Aorta (tissue), 5 donors: Measurements from ENCODE around the gene SHLD2. TPM values are rescaled to one million over a fixed set of nuclear protein-coding genes. Genes with fewer than 3 reads are reported as not detected.
"Not testable (repeated sequence)": the region's sequence is repeated elsewhere in the genome, so short reads cannot be mapped to it uniquely, and the experiment has no call there.

Source experiments
- ATAC-seq: fragments of 200-7000 bp; cut with Tn5 transposase; one replicate; pipeline ENCODE4 v1.9.1; 2022; ENCODE audit warnings: moderate library complexity; ENCODE audit not compliant: low FRiP score
- DNase-seq, 2 donors: peaks; one replicate each; pipeline ENCODE4 v3.0.0-alpha.2; 2020
- H3K27ac ChIP-seq, 2 donors: one replicate each; pipeline ENCODE4 v1.5.1; 2013; ENCODE audit warnings: low read length in 2 of 2, mild to moderate bottlenecking in 2 of 2, moderate library complexity in 2 of 2, control low read depth in 1 of 2, inconsistent platforms in 1 of 2, low read depth in 1 of 2
- H3K27me3 ChIP-seq, 2 donors: one replicate each; pipeline ENCODE4 v1.6.1; 2013; ENCODE audit warnings: control low read depth in 1 of 2, low read length in 1 of 2, mild to moderate bottlenecking in 1 of 2, moderate library complexity in 1 of 2; ENCODE audit not compliant: insufficient read depth in 2 of 2, control insufficient read depth in 1 of 2
- H3K36me3 ChIP-seq, 2 donors: one replicate each; pipeline ENCODE4 v1.6.1; 2013; ENCODE audit warnings: control low read depth in 1 of 2, low read length in 1 of 2, mild to moderate bottlenecking in 1 of 2; ENCODE audit not compliant: insufficient read depth in 2 of 2, control insufficient read depth in 1 of 2
- H3K4me1 ChIP-seq, 2 donors: one replicate each; pipeline ENCODE4 v1.6.1; 2013; ENCODE audit warnings: low read length in 2 of 2, control low read depth in 1 of 2, mild to moderate bottlenecking in 1 of 2, moderate library complexity in 1 of 2; ENCODE audit not compliant: insufficient read depth in 2 of 2, control insufficient read depth in 1 of 2
- H3K4me3 ChIP-seq, 2 donors: one replicate each; pipeline ENCODE4 v1.5.1; 2013; ENCODE audit warnings: low read length in 2 of 2, control low read depth in 1 of 2, mild to moderate bottlenecking in 1 of 2
- H3K9me3 ChIP-seq: one replicate; pipeline ENCODE4 v1.6.1; 2013; ENCODE audit warnings: mild to moderate bottlenecking, low read length; ENCODE audit not compliant: control insufficient read depth
- WGBS, 2 donors: extraction: QIAGEN DNeasy Blood & Tissue Kit; methylation state at CpG; one replicate each; pipeline ENCODE4 v1.1.7; 2013; 5-methylcytosine and 5-hydroxymethylcytosine counted together
- intact Hi-C, 2 donors: fragments of 100-400 bp; cut with DNase I; formaldehyde crosslinking; loops; one replicate each; pipeline versions ENCODE4 v1.14.2 to v1.15.0; 2022
- polyA plus RNA-seq, 2 donors: library from polyadenylated mRNA; stranded (reverse); fragments of 200-250 nt; gene quantifications; one replicate each; pipeline ENCODE4 v1.2.3, GENCODE V29; 2013
- total RNA-seq, 2 donors: library from RNA; stranded (reverse); fragmentation: NEBNext Ultra II Directional; extraction: Animal tissue kit (Norgen Biotek cat#: 25700); gene quantifications; one replicate each; pipeline ENCODE4 v1.2.1, GENCODE V29; 2021
- donor health status: healthy with polysubstance abuse.
- donor health status: Bipolar disorder and iron deficiency.
- donor health status: DM: no; HTN: no; CAD: no.
- donor health status: DM: no; HTN: no; CAD: no.
- donor health status: DM: yes; HTN: yes; CAD: no.

The SHLD2 gene
- total and polyA plus RNA-seq, 4 donors, result 15.6 to 24.5 (median 21.4) TPM

DNA sequence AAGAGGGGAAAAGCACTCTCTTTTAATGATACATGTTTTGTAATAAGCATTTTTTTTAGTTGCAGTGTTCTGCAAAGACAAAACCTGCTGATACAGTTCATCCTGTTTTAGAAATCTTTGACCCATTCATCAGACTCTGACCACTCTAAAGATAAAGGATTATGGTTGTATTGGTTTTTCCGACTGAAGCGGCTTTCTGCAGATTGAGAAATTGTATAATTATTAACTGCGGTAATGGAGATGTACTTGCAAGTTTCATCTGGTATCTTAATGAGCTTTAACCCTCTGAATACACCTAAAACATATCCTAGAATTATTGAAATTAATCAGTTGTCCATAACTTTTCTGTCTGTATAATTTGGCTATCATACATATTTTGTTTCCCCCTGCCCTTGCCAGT, 50.6 kb downstream of the SHLD2 start:
- intact Hi-C loops, result not testable (repeated sequence)

DNA sequence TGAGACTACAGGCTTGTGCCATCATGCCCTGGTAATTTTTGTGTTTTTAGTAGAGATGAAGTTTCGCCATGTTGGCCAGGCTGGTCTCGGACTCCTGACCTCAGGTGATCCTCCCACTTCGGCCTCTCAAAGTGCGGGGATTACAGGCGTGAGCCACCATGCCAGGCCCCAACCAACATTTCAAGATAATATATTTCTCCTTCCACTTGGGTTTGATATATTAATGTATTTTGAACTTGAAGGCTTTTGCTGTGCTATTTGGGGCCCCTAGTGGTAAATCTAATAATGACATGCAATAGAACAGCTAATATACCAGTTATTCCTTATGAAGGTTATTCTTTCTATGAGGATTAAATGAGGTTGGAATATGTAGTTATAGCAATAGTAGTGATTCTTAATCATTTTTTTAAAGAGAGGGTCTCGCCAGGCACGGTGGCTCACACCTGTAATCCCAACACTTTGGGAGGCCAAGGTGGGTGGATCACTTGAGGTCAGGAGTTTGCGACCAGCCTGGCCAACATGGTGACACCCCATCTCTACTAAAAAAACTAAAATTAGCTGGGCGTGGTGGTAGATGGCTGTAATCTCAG, 54.1 kb downstream of the SHLD2 start:
- intact Hi-C loops, DNase-seq, H3K9me3 ChIP-seq, H3K36me3 ChIP-seq, ATAC-seq, H3K27me3 ChIP-seq, H3K4me3 ChIP-seq, H3K4me1 ChIP-seq, H3K27ac ChIP-seq: not testable (repeated sequence)
- WGBS, 2 donors, result 81 to 86% methylated on average over 5 to 8 of the region's 9 CpGs

More for the DNA sequence above, 50.6 kb downstream of the SHLD2 start:
- H3K36me3 ChIP-seq, H3K27me3 ChIP-seq, ATAC-seq, H3K9me3 ChIP-seq, DNase-seq, H3K4me3 ChIP-seq, H3K27ac ChIP-seq, H3K4me1 ChIP-seq: not testable (repeated sequence)
- WGBS, 2 donors, result 93 to 97% methylated on average over 3 of the region's 3 CpGs

DNA sequence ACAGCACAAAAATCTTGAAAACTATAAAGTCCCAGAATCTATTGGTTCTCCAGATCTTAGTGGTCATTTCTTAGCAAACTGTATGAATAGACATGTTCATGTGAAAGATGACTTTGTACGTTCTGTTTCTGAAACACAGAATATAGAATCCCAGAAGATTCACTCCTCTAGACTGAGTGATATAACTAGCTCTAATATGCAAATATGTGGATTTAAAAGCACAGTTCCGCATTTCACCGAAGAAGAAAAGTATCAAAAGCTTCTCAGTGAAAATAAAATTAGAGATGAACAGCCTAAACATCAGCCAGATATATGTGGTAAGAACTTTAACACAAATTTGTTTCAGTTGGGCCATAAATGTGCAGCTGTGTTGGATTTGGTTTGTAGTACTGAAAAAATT, 56.5 kb downstream of the SHLD2 start:
- H3K4me3 ChIP-seq, intact Hi-C loops, H3K27ac ChIP-seq, H3K36me3 ChIP-seq, ATAC-seq, H3K9me3 ChIP-seq, H3K4me1 ChIP-seq, H3K27me3 ChIP-seq, DNase-seq: not testable (repeated sequence)
- 87 to 91% methylated on average over 3 of the region's 3 CpGs for WGBS, 2 donors

DNA sequence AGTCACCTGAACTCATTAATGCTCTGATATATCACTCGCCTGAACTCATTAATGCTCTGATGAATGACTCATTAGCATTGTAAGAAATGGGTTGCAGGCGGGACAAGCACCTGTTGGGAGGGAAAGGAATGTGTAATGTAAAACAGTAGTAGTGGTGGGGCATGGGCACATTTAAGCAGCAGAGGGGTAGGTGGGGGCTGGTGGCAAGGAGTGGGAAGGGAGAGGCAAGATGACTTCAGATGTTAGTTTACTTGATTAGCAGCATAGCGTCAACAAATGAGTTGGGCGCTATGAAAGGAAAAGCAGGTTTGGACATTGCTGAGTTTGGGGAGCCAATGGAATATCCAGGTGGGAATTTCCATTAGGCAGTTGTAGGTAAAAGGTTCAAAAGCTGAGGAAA, 61.8 kb downstream of the SHLD2 start:
- H3K36me3 ChIP-seq, H3K4me3 ChIP-seq, ATAC-seq, H3K27me3 ChIP-seq, H3K9me3 ChIP-seq, DNase-seq, intact Hi-C loops, H3K27ac ChIP-seq, H3K4me1 ChIP-seq: not testable (repeated sequence)
- WGBS, 2 donors, result 96 to 97% methylated on average over 4 of the region's 4 CpGs

DNA sequence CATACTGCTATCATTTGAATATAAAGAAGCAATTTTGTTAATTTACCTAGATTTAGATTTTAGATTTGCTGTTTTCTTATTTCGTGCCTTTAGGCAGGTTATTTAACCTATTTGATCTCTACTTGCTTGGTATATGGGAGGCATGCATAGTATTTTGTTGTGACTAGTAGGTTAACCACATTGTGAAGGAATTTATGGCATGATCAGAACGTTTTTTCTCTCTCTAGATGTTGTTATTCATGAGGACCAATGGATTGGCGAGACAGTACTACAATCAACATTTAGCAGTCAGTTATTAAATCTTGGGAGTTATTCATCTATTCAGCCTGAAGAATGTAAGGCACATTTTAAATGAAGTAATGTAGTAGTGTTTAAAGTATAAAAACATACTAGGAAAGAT, 62.8 kb downstream of the SHLD2 start:
- intact Hi-C loops, H3K4me1 ChIP-seq, H3K9me3 ChIP-seq, H3K27me3 ChIP-seq, H3K4me3 ChIP-seq, ATAC-seq, DNase-seq, H3K36me3 ChIP-seq, H3K27ac ChIP-seq: not testable (repeated sequence)
- WGBS, 2 donors, result 62 to 71% methylated on average over 3 of the region's 3 CpGs

DNA sequence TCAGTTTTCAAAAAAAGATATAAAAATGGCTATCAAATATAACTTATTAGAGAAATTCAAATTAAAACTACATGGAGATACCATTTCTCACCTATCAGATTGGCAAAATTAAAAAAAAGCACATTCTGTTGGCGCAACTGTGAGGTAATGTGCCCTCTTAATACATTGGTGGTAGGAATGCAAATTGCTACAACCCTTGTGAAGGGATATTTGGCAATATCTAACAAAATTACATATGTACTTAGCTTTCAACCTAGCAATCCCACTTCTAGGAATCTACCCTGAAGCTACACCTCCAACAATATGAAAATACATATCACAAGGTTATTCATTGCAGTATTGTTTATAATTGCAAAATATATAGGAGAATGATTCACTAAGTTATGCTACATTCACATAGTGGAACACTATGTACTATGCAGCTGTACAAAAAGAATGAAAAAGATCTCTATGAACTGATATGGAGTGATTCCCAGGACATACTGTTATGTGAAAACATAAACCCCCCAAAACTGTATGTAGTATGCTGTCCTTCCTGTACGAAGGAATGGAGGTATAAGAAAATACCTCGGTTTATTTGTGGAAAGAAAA, 67.8 kb downstream of the SHLD2 start:
- H3K27me3 ChIP-seq, H3K27ac ChIP-seq, H3K4me3 ChIP-seq, intact Hi-C loops, ATAC-seq, DNase-seq, H3K36me3 ChIP-seq, H3K9me3 ChIP-seq, H3K4me1 ChIP-seq: not testable (repeated sequence)
- WGBS, 2 donors, result 92 to 94% methylated on average over 3 of the region's 3 CpGs

DNA sequence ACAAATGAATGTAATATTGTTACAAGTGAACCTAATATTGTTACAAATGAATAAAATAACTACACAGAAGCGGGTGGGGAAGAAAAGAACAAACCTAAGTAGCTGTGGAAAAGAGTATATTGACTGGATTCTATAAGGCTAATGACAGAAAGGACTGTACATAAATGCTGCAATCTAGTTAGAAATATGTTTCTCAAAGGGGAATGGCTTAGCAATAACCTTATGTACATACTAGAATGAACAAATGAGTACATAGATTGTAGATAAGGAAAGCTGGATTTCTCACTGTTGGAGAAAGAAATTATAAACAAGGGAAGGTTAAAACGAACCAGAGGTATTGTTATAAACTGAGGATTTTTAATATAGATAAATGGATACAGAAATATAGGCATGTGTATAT, 68.4 kb downstream of the SHLD2 start:
- H3K9me3 ChIP-seq, H3K4me3 ChIP-seq, H3K4me1 ChIP-seq, ATAC-seq, H3K27ac ChIP-seq, H3K36me3 ChIP-seq, H3K27me3 ChIP-seq, DNase-seq, intact Hi-C loops: not testable (repeated sequence)
- WGBS, 2 donors, result 100% methylated on average over 1 of the region's 2 CpGs

DNA sequence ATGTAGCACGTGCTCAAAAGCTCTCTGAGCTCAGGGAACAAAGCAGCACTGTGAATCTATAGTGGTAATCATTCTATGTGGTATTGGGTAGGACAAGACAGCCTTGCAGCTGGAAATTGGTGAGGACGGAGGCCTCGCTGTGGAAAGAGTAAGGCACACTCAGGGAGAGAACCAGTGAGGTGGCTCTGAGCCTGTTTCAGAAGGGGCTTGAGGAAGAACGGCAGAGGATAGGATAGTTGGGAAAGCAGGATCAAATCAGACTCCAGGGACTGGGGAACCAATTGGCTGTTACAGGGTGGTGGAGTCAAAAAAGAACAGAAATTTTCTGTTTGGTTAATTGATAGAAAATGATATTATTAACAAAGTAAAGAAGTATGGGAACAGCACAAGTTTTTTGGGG, 74.9 kb downstream of the SHLD2 start:
- H3K4me3 ChIP-seq, intact Hi-C loops, H3K36me3 ChIP-seq, ATAC-seq, H3K4me1 ChIP-seq, H3K27ac ChIP-seq, H3K27me3 ChIP-seq, H3K9me3 ChIP-seq, DNase-seq: not testable (repeated sequence)
- WGBS, 2 donors, result 67 to 71% methylated on average over 4 of the region's 4 CpGs

DNA sequence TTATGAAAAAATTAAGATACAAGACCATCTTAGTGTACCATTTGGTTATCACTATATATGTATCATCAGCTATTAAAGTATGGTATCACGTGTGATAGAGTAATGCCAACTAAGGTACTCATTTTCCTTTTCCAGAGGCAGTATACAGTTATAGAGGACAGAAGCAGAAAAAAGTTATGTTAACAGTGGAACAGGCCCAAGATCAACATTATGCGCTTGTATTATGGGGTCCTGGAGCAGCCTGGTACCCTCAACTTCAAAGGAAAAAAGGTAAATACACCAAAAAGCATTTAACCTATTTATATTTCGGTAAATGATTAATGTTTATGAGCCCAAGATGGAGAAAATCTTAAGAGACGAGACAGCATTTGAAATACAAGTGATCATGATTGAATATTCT, 75.7 kb downstream of the SHLD2 start:
- H3K27me3 ChIP-seq, H3K4me1 ChIP-seq, H3K27ac ChIP-seq, H3K36me3 ChIP-seq, H3K9me3 ChIP-seq, intact Hi-C loops, H3K4me3 ChIP-seq, ATAC-seq, DNase-seq: not testable (repeated sequence)
- 70 to 94% methylated on average over 1 of the region's 4 CpGs for WGBS, 2 donors
